Central memory CD4-positive, alpha-beta T cell (primary cell): ENCODE measurements around the gene ADAMTS8.
"Not testable (repeated sequence)": the region's sequence is repeated elsewhere in the genome, so short reads cannot be mapped to it uniquely, and the experiment has no call there.

Source experiments
- DNase-seq: peaks from one replicate; pipeline ENCODE4 v3.0.0; 2022

The ADAMTS8 gene

DNA sequence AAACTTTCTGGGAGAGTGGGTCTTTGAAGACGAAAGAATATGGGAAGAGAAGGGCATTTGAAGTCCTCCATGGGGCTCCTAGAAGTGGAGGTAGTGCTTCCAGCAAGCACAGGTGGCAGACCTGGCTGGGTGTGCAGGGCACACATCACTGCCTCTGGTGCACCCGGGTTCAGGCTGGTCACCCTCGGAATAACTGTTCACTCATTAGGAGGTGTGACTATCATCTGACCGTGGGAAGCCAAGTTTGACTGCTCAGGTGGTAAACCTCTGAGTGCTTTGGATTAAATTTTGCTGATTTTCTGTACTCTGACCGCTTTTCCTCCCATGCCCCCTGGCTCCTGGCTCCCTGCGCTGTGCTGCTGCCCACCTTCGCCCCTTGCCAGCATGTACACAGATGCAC, 31.1 kb upstream of the ADAMTS8 start:
- DNase-seq, result no peak

DNA sequence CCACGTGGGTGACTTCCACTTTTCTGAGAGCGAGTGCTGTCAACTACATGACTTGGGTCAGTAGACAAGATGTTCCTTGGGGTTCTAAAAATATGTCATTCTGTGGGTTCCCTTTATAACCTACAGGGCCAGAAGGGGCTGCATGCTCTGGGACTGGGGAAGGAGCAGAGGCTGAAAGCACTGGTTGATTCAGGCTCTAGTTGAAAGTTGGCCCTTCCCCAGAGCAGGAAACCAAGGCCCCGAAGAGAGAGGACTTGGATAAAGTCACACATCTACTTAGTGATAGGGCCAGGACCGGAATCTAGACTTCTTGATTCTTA, 30.0 kb upstream of the ADAMTS8 start:
- DNase-seq, result no peak

DNA sequence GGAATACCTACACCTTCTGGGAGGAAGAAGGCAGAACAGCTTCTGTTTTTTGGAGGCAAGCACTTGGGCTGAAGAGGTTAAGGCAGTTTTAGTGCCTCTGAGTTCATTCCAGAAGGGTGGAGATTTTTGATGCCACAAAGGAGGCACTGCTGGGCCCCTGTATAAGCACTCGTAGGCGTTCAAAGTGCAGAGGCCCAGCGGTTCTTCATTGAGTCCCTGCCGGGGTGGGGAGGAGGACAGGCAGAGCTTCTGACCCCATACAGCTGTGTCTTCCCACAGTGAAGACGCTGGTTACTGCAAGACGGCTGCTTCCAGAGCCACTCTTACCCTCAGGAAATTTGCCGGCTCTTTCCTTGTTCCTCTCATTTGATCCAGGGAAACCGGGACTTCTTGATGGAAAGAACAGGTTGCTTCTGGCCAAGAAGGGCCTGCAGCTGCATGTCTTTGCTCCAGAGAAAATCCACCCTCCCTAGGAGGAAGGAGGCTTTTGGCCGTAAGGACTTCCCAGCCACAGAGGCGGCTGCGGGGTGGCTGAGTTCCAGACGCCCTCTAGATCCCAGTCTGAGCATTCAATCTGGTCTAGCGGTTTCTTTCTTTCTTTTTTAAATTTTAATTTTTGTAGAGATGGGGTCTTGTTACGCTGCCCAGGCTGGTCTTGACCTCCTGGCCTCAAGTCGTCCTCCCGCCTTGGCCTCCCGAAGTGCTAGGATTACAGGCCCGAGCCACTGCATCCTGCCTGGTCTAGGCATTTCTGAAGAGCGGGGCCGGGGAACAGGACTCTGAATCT, 29.4 kb upstream of the ADAMTS8 start:
- DNase-seq, result no peak

DNA sequence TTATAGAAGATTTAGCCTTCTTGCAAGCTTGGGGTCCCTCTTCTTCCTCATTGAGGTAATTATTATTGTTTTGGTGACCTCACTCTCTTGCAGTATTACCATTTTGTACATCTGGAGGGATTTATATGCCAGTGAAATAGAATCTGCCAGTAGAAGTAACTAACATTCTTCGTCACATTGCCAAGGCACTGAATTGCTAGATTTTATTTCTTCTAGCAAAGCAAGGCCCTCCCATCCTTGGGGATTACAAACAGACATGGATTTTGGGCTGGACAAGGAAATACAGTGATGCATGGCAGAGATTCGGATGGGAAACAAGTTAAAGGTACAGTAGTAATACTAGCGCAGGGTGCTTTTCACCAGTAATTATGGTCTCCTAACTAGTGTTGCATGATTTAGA, 27.9 kb upstream of the ADAMTS8 start:
- no peak for DNase-seq

DNA sequence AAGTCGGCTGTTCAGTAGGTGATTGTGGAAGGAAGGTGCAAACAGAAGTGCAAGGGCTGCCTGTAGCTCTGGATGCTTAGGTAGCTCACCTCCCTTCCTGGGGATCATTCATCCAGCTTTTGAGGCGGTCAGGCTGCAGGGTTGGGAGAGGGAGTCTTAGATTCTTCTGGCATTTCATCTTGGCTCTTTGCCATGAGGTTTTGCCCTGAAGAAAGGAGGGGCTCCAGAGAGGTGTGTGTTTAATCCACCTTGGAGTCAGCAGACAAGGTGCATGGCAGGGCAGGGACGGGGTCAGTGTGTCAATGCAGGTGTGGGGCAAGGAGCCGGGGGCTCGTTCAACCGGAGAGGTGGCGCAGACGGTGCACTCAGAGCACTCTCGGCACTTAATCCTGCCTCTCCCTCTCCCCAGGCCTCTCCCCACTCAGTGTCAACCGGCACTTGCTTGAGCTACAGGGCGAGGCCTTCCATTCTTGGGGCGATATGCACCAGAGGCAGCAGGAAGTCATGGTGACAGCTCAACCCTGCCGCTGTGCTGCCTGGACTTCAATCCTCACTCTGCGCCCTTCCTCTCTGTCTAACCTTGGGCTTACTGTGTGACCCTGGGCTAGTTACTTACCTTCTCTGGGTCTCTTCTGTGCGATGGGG, 27.2 kb upstream of the ADAMTS8 start:
- no peak for DNase-seq

DNA sequence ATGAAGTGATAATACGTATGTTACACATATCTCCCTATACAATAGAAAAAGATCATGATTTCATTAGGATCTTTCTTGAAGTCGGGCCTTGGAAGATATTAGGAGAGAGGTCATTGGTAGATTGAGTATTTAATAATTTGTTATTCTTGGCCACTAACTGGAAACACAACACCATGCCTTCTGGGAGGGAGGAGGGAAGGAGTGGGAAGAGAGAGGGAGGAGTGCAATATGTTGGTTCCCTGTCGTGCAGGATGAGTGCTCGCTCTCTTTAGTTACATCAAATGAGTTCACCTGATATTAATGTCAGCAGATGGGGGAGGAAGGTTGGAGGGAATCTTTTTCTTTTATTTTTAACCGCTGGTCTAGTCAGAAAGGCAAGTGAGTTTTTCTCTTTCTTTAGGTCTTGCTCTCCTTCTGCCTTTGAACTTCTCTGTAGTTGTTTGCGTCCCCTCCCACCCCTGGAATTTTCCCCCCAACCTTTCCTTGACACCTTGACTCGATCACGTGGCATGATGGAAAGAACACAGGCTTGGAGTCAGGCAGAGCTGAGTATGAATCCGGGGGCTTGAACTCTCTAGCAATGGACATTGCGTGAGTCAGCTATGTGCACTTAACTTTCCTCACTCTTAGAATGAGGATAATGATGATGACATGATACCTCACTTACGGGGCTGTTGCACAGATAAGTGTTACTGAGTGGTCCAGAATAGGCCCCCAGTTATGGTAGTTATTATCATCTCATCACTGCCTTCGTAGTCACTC, 26.3 kb upstream of the ADAMTS8 start:
- DNase-seq, result no peak

DNA sequence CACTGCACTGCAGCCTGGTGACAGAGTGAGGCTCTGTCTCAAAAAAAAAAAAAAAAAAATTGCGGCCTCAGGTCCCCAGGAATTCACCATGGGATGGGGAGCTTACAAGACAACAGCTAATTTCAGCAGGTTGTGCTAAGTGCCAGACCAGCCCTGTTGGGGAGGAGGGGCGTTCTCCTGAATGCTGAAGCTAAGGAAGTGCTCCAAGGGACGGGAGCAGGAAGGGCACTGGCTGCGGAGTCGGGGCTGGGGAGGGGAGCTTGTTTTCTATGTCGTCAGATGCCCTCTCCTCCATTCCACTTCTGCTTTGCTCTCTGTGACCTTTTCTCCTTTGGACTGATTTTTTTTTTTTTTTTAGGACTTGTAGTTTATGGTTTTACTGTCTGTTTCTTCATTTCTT, 24.5 kb upstream of the ADAMTS8 start:
- no peak for DNase-seq

DNA sequence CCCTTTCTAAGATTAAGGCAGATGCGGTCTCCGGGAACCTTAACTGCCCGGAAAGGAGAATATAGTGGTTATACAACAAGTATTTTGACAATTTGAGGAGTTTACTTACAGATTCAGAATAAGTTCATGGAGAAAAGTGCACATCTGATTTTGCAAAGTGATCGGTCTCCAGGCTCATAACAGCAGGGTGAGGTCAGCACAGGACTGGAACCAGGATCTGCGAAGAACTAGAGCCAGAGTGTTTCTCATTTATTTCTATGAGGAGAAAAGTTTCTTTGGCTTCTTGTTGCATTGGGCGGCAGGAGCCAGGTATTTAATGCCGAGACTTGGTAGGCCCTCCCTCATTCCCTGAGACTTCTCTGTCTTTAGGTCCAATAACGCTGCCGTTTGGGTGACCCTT, 23.8 kb upstream of the ADAMTS8 start:
- DNase-seq, result no peak

DNA sequence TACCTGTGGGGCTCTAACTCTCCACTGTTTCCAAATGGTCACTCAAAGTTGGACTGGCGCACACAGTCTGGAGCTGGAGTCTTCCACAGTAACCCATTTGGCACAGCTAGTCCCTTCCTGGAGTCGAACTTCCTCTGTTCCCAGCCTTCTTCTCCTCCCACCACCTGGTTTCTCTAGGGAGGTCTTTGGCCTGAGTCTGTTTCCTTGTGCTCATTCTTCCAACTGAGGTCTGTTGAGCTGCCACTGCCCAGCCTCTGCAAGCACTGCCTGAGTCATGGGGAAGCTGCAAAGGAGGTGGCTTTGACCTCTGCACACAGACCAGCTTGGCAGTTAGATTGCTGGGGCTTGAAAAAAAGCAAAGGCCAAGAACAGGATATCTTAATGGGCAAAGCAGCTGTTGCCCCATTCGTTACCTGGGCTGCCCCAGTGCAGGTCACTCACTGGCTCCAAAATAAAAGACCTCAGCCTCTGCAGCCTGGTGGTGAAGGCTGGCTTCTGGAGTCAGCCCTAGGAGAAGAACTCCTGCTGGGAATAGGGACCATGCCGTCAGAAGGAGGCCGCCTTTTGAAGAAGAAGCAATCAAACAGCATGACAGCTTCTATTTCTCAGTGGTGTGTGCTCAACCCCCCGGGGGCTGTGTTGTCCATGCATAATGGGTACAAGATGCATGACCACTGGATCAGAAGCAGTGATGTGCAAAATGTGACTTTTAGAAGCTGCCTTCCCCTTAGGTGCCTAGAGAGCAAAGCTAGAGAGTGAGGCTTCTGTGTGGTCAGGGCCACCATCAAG, 23.0 kb upstream of the ADAMTS8 start:
- no peak for DNase-seq

DNA sequence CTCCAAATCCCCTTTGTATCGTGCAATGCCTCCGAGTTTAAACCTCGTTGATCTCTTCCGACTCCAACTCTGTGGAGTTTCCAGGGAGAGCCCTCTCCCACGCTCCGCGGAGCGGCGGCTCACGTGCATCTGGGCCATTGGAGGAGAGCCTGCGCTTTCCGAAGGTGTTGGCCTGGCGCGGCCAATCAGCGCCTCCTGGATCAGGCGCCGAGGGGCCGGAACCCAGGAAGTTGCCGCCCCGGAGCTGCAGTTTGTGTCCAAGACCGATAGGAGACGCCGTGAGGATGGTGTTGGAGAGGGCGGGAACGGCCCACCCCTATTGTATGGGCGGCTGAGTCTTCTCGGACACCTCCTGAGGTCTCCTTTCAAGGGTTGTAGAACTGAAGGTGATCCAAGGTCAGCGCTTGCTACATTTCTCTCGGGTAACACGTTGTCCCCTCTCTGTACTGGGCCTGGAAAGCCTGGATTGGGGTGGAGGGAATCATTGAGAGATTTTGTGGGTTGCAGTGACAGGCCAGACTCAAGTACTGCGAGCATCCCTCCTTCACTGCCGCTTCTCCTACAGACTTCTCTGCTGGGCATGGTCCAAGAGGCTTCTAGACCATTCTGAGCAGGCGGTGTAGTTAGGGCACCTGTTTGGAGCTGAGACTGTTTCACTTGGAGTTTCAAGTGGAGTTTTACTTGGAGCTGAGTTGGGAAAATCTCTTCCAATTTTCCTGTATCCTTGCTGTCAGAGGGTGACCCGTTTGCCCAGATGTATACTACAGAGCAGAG, 21.8 kb upstream of the ADAMTS8 start:
- DNase-seq, result no peak

DNA sequence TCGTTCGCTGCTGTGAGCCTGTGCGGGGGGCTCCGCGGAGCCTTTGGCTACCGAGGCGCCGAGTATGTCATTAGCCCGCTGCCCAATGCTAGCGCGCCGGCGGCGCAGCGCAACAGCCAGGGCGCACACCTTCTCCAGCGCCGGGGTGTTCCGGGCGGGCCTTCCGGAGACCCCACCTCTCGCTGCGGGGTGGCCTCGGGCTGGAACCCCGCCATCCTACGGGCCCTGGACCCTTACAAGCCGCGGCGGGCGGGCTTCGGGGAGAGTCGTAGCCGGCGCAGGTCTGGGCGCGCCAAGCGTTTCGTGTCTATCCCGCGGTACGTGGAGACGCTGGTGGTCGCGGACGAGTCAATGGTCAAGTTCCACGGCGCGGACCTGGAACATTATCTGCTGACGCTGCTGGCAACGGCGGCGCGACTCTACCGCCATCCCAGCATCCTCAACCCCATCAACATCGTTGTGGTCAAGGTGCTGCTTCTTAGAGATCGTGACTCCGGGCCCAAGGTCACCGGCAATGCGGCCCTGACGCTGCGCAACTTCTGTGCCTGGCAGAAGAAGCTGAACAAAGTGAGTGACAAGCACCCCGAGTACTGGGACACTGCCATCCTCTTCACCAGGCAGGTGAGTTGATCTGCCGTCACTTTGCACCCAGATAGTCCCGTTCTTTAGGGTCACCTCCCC, 21.0 kb upstream of the ADAMTS8 start:
- DNase-seq, result no peak

DNA sequence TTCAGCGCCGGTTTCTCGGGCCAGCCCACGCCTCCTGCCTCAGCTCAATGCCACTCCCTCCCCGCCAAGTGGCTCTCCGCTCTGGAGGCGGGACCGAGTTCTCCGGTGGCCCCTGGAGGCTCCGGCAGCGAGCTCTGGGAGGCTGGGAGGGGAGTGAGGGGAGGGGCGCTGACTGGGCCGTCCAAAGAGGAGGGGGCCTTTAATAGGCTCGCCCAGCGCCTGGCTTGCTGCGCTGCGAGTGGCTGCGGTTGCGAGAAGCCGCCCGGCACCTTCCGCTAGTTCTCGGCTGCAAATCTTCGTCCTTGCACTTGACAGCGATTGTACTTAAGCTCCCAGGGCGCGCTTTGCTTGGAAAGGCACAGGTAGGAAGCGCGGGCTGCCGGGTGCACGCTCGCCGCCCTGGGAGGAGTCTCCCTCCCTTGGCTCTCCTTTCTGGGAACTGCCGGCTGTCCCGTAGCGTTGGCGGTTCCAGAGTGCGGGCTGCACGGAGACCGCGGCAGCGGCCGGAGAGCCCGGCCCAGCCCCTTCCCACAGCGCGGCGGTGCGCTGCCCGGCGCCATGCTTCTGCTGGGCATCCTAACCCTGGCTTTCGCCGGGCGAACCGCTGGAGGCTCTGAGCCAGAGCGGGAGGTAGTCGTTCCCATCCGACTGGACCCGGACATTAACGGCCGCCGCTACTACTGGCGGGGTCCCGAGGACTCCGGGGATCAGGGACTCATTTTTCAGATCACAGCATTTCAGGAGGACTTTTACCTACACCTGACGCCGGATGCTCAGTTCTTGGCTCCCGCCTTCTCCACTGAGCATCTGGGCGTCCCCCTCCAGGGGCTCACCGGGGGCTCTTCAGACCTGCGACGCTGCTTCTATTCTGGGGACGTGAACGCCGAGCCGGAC, 20.3 kb upstream of the ADAMTS8 start, which contains the start of gene ADAMTS15:
ADAMTS15 (plus strand) TSS at position 230 of the 894 bp plus-strand sequence; CDS start at position 559, 329 bp downstream.
- DNase-seq, result no peak

DNA sequence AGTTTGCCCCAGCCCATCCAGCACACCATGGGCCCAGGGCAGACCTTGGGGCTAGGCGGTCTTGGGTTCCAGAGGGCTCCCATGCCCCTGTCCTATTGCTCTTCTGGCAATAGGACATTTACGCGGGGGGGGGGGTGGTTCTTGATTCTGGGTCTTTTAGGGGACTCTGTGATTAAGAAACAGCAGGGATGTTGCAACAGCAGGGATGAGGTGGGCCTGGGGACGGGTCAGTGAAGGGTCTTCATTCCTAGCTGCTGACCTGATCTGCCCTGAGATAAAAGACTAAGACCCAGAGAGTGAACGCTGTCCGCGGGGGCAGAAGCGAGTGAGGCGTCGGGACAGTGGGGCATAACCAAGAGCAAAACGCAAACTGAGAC, 19.6 kb upstream of the ADAMTS8 start:
- no peak for DNase-seq

DNA sequence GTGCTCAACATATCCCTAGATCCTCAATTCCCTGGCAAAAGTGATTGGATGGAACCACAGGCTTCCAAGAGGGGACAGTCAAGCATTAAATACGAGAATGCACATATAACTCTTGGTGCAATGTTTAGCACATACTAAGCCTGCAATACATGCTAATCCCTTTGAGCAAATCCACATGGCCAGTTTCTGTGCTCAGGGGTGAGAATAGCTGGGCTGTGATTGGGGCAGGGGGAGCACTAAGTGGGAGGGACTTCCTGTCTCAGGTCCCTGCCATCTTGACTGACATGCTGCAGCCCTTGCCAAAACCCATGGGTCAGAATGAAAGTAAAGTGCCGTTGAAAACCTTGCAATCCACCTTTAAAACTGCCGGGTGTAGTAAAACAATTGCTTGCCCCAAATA, 17.4 kb upstream of the ADAMTS8 start:
- no peak for DNase-seq

DNA sequence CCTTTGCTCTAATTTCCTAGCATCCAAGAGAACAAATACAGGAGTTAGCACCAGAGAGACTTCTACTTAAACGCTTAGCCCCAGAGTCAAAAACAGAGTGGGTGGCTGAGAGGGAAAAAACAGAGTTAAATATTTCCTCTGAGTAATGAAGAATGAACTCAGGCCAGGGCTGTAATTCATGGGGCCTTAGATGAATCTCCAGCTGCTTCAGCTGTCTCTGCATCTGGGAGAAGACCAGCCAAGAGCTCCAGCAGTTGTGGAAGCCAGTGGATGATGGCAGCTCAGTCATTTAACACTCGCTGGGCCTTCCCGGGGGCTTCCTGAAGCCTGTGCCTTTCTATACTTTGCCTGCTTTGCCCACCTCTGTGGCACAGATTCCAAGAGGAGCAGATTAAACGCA, 14.3 kb upstream of the ADAMTS8 start:
- DNase-seq, result no peak

DNA sequence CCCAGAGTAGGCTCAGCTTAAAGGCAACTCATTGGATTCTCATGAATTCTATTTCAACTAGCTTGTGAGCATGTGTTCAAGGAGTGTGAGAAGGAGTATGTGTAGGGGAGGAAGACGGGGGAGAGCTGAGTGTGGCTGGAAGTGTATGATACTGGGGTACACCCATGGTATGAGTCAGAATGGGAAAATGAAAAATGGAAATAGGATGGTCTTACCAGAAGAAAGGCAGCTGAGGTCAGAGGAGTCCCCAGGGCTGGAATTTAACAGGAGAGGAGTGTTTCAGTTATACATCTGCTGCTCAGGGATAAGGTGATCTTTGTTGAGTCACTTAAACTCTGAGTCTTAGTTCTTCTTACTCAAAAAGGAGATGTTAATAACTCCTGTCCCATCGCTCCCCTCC, 13.3 kb upstream of the ADAMTS8 start:
- no peak for DNase-seq

DNA sequence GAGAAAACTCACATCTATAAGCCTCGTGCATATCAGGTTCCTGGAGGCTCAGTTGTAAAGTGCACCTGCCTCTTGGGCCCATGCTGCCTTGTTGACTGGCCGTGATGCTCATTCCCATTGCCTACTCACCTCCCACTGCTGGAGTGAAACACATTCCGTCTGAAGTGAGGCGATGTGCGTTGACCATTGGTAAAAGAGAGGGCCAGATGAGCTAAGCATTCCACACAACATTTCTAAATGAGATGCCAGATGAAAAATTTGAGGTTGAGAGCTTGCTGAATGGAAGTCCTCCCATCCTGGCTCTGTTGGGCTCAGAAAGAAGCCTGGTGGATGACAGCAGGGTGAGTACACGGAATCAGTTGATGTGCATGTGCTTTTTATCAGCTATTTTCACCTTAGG, 11.5 kb upstream of the ADAMTS8 start:
- no peak for DNase-seq

DNA sequence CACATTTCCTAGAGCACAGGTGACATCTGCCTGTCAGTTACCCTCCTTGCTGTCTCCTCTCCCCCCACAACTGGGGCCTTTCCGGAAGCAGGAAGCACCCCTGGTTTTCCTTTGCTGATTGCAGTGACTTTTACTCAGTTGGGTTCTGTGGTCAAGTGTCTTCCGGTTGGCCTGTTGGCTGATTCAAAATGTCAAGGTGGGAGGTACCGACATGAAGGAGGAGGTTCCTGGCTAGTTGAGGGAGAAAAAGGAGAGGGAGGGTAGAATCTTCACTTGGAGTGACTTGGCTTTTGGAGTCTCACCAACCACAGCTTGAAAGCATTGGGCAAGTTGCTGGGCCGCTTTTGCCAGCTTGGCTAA, 10.7 kb upstream of the ADAMTS8 start:
- no peak for DNase-seq

DNA sequence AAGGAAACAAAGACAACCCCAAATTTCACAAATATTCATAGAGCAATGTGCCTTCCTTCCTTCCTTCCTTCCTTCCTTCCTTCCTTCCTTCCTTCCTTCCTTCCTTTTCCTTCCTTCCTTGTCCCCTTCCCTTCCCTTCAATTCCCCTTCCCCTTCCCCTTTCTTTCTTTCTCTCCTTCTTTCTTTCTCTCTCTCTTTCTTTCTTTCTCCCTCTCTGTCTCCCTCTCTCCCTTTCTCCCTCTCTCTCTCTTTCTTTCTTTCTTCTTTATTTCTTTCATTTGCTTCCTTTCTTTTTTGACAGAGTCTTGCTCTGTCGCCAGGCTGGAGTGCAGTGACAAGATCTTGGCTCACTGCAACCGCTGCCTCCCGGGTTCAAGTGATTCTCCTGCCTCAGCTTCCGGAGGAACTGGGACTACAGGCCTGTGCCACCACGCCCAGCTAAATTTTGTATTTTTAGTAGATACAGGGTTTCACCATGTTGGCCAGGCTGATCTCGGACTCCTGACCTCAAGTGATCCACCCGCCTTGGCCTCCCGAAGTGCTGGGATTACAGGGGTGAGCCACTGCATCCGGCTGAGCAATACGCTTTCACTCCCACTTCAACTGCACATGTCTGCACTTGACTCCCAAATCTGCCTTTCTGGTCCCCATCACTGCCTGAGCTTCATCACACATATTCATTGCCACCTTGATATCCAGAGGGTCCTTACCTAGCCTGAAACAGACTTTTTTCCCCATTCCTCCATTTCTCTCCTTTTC, 10.2 kb upstream of the ADAMTS8 start:
- DNase-seq, result not testable (repeated sequence)

DNA sequence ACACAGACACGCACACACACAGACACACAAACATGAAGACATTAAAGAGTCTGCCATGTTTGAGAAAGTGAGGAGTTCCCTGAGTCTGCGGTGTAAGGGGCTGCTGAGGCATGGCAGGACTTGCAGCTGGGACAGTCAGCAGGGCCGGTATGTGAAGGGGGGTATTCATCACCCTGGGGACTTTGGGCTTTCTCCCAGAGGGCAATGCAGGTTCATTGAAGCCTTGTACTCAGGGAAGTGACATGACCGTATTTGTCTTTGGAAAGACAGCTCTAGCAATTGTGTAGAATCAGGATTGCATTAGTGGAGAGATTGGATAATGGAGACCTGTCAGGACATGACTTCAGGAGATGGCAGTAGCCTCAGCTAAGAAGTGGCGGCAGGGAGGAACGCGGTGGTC, 9.4 kb upstream of the ADAMTS8 start:
- DNase-seq, result no peak
